ENCODE results near the gene GALNS.
A peak's percentile ranks its signal among the peaks of the same experiment; 100 is the strongest.

The GALNS gene

DNA sequence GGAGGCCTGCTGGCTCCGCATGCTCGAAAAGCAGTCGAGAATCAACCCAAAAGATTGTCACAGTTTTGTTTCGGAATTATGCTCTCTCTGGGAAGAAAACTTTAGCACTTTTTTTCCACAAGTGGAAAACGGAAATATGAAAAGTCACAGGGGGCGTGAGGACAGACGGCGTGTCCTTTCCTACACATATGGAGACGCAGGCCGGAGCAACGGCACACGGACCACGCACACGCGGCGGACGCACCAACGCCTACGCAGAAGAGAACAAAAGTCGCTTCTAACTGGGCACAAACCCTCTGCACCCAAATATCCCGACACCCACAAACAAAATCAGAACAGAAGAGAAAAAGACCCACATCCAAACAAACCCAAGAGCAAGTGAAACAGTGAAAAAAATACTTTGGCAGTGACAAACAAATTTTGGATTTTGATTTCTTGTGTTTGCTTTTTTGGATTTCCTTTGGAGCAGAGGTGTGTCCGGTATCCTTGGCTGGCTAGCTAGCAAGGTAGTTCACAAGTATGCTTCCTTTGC, 19.0 kb upstream of the GALNS start:
- no peak for DNase-seq (ENCODE audit: low spot score)

DNA sequence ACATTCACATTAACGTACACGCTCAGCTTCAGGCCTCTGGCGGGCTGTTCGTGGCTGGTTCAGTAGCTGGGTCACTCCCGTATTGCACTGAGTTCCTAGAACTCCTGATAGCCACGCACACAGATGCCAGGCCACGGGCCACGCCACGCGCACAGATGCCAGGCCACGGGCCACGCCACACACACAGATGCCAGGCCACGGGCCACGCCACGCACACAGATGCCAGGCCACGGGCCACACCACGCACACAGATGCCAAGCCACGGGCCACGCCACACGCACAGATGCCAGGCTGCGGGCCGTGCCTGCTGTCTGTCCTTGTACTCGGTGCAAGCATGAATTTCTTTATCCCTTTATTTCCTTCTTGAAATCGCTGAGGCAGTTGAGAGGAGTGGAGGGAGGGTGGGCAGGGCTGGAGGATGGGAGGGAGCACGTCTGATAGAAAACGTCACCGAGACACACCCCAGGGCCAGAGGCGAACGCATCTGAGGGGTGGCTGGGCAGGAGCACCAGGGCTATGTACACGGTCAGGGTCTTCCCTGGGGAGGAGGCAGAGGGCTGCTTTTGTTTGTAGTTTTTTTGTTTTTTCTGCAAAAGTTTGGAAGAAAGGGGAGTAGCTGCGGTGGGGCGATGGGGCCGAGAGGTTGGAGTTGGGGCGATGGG, 18.3 kb upstream of the GALNS start:
- no peak for DNase-seq (ENCODE audit: low spot score)

DNA sequence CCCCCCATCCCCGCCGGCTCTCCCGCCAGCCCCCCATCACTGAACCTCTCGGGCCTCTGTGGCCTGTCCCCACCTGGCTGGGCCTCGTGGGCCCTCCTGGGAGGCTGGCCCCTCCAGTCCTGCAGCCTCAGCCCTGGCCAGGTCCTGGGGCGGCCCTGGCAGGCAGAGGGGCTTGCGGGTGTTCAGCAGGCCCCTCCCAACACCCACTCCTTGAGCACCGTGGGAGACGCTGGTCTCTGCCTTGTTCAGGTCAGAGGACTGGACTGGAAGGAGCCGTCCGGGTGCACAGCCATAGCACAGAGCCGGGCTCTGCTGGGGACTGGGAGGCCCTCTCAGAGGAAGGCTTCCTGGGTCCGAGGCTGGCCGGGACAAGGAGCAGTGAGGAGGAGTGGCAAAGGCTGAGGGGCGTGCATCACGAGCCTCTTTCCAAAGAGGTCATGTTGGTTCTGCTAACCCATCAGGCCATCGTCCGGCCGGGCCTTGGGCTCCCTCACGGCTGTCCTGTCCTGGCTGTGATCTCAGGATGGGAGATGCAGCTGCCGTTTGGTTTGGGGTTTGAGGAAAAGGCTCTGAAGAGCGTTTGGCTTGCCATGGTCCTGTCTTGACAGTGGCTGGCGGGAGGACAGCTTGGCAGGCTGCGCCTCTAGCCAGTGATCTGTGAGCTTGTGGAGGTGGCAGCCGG, 16.0 kb upstream of the GALNS start:
- DNase-seq (ENCODE audit: low spot score) = no peak

DNA sequence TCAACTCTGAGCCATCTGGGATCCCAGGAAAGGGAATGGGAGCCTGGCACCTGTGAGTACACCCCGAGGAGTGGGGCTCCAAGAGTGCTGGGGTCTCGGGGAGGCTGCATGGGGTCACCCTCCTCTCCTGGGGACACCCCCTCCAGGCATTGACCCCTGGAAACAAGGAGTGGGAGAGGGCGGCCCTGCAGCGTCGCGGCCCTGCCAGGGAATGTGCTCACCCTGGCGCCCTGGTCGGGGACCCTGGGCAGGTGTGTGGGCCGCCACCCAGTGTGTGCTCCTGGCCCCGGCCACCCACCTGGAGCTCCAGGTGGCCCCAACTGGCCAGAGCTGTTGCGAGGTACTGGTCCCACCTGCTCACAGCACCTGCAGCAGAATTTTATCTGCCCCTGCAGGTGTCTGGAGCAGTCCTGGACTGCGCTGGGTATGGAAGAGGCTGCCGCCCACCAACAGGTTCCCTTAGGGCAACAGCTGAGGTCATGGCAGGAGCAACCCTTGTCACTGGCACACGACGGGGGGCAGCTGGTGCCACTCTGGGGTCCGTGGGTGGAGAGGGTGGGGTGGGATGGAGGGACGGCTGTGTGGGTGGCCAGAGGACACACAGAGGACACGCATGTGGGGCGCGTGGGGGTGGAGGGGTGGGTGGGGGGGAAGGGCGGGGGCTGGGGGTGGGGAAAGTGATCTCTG, 15.1 kb upstream of the GALNS start:
- no peak for DNase-seq (ENCODE audit: low spot score)

DNA sequence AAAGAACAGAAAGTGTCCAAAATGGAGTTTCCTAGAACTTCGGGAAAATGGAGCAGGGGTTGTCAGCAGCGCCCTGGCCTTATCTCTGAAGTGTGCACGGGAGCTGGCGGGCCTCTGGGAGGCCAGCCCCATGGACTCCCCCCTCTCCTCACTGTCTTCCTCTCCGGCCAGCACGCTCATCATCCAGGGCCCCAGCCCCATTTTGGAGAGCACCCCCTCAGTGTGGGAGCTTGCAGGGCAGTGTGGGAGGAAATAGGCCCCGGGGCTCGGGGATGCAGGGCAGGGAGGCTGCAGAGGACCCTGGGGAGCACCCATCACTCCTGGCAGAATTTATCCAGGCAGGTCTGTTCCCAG, 14.6 kb upstream of the GALNS start:
- no peak for DNase-seq (ENCODE audit: low spot score)

DNA sequence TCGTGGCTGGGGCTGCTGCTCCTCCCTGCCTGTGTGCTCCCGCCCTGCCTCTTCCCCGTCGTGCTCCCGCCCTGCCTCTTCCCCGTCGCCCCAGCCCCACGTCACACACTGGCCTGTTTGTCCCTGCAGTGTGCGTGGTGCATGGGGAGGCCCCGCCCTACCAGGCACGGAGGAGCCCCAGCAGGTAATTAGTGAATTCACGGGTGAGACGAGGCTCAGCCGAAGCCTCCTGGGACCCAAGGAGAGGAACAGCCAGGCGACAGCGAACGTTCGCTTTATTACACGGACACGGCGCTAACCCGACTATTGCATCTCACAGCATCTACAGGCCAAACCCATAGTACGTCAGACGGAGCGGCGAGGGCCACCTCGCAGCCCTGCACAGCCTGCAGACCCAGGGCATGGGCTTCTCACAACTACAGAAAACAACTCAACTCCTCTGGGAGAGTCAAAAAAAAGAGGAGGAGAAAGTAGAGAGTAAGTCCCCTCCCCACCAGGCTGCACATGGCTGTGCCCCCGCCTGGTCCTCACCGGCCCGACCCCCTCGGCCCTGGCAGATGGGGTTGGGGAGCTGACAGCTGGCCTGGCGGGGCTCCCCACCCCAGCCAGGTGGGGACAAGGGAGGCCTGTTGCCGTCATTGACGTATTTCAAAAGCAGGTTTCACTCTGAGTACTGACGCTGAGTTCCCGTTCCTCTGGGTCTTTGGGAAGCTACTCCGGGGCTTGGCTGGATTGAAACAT, 14.0 kb upstream of the GALNS start:
- no peak for DNase-seq (ENCODE audit: low spot score)

DNA sequence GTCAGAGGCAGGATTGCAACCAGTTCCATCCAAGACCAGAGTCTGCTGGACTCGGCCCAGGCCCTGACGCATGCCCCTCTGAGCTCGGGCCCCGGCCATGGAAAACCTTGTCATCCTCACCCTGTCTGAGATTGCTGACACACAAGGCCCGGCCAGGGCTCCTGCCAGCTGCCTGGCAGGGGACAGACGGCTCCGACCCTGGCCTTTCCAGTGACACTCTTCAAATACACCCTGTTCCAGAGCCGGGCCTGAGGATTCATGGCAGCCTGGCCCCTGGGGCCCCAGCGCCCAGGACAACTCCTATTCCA, 12.9 kb upstream of the GALNS start:
- no peak for DNase-seq (ENCODE audit: low spot score)

DNA sequence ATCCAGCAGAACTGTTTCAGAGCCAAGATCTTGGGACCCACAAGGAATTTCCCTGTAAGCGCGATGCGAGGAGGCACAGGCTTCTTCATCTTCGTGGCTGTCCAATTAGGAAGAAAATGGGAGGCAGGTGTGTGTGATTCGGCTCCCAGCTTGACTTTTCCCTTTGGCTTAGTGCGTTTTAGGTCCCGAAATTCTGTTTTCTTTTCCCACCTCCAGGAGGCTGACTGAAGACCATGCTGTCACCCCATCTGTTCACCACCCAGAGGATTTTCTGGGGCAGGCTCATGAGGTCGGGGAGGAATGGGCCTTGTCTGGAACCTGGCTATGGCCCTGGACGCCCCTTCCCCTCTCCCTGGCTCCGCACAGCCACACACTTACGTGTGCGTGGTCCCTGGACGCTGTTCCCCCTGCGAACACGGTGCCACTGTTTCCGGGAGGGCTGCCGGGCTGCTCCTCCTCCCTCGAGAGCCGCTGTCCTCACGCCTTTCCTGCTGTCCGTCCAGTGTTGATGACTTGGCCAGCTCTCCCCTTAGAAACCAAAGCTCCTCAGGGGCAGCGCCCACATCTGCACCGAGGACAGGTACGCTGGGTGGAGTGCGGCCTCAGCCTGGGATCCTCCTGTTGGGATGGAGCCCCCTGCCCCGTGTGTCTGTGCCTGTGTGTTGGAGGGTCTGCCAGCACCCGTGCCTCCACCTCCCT, 12.4 kb upstream of the GALNS start:
- no peak for DNase-seq (ENCODE audit: low spot score)

DNA sequence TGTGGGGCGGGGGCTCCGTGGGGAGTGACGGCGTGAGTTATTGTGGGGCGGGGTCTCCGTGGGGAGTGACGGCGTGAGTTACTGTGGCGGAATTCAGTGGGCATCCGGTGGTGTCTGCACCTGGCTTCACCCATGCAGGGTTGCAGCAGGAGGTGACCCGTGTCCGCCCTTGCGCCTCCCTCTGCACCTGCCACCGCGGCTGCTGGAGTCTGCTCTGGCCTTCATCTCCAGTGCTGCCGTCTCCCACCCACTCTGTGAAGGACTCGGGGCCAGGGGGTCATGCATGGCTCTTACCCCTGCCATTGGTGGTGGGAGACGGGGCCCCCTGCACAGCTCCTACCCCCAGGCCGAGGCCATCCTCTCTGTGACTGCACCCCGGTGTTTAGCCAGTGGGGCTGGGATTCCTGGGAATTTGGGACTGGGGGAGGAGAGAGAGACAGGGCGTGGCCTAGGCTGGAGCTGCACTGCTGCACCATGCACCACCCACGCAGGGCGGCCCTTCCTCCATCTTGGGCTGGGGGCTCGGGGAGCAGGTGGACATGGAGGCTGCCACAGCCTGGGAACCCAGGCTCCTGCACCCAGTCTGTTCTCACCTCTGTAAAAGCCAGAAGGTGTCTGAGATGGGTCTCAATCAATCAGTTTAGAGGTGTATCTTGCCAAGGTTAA, 11.0 kb upstream of the GALNS start:
- DNase-seq (ENCODE audit: low spot score) = no peak

DNA sequence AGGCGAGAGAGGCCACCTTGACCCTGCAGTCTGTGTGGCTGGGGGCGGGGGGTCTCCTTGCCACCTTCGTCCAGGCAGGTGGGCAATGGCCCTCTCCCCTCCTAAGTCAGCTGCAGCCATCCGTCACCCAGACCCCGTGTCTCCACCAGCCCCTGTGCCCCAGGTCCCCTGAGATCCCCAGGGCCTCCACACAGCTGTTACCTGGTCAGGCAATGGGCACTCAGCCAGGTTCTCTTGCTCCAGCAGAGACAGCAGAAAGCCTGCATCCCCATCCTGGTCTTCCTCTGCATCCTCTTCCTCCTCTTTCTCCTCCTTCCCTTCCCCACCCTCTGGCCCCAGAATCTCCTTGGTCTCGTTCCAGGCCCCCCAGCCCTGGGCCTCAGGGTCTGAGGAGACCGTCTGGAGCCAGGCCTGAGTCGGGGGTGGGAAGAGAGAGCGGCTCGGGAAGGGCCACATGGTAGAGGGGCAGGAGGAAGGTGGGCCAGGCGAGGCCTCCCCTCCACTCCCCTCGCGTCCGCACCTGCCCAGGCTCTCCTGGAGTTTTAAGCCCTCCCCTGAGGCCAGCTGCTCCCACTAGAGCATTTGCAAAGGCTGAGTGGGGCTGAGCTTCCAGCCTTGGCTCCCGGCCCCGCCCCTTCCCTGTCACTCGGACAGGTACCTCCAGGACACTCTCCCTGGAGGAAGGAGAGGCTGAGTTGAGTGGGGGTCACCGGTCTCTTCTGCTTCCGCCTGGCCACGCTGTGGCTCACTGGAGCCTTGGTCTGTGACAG, 9.6 kb upstream of the GALNS start, which contains the start of gene PABPN1L:
Gene PABPN1L (minus strand): TSS at position 510 of the 770 bp plus-strand sequence. CDS start 54 bp downstream, at position 456.
- no peak for DNase-seq (ENCODE audit: low spot score)

DNA sequence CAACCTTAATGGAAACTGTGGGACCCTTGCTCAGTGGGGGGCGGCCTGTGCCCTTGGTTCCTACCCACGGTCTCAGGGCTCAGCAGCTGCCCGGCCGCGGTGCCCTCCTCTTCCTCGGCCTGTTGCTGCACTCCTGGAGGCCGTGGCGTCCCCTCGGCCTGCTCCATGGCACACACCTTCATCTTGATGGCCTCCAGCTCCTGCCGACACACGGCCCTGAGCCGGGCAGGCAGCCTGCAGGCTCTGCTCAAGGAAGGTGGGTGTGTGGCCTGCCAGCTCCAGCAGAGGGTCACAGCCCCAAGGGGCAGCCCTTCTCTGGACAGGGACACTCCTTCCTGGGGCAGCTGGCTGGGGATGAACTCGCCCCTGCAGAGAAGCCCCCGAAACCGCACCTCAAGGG, 9.0 kb upstream of the GALNS start:
- DNase-seq (ENCODE audit: low spot score) = no peak

DNA sequence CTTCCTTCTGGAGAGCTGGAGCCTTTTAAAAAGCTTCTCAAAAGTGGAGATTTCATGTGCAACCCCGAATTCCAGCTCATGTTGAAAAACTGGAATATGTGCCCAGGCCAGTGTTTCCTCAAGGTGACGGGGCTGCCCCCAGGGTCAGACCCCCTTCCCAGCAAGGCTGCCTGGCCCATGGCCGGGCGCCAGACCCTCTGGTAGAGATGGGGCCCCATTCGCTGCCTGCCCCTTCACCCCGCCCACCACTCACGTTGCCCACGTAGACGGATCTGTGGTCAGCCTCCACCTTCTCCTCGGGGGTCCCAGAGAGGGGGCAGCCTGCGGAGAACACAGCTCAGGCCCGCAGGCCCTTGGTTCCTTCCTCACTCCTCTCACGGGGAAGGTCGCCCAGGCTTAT, 8.6 kb upstream of the GALNS start:
- no peak for DNase-seq (ENCODE audit: low spot score)

DNA sequence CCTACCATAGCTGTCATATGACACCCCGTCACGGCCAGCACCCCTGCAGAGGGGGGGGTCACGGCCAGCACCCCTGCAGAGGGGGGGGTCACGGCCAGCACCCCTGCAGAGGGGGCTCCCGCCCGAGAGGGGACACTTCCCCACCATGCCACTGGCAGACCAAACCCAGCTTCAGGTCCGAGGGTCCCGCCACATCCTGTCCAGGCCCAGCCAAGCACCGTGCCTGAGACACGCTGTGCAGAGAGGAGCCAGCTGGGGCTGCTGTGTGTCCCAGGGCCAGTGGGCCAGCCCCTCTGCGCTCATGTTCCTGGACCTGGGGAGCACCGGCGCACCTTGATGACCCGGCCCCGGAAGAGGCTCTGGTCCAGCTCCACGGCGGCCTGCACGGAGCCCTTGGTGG, 7.8 kb upstream of the GALNS start:
- DNase-seq (ENCODE audit: low spot score) = no peak

DNA sequence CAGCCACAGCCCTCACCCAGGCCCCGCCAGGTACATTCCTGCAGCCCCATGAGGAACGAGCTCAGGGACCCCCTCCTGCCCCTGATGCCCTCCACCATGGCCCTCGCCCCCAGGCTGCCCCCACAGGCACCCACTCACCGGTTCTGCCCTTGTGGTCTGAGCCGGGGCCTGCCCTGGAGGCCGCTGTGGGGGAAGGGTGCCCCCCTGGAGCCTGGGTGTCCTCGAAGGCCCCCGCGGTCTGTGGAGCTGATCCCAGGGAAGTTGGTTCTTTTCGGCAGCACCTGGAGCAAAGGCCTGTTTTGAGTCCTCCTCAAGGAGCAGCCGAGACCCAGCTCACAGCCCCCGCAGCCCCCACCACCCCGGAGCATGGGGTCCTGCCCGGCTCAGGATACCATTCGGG, 7.4 kb upstream of the GALNS start:
- DNase-seq (ENCODE audit: low spot score) = no peak

DNA sequence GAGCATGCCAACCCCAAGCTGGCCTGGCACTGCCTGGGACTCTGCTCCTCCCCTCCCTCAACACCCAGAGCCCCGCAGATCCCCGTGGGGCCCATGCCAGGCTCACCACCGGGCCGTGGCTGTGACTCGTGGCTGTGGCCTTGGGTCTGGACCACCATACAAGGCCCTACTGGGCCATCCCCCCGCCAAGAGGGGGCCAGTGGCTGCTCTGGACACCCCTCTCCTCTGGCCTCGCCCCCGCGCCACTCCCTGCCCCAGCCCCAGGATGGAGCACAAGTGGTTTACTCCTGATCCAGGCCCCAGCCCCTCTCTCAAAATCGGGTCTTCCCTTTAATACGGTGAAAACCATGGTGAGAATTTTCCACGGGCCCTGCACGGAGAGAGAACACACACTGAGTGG, 6.7 kb upstream of the GALNS start:
- no peak for DNase-seq (ENCODE audit: low spot score)

DNA sequence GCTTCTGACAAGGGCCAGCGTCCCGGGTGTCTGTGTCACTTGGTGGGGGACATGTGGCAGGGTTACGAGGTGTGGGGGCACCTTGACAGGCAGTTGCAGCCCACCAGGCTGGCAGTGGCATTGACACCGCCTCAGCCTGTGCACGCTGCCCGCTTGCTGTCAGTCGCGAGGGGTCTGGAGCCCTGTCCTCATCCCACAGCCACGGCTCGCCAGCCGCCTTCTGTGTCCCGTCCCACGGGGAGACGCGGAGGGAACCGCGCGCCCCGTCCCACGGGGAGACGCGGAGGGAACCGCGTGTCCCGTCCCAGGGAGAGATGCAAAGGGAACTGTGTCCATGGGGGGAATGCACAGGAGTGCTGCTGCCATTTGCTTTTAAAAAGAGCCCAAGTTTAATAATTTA, 6.2 kb upstream of the GALNS start:
- no peak for DNase-seq (ENCODE audit: low spot score)

DNA sequence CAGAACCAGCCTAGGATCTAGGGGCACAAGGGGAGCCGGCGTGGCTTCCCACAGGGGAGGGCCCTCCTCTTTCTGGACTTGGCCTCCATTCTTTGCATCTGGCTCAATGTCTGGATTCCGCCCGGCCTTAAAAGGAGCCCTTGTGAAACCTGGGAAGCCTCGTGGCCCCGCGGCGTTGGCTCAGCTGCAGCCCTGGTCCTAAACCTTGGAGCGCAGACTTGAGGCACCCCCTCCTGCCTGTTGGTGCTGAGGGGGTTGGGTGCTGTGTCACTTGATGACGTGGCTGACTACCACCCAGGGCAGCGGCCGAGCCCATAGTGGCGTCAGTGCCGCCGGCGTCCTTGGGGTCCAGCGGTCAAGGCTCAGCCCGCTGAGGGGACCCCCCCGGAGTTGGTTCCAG, 4.6 kb upstream of the GALNS start:
- no peak for DNase-seq (ENCODE audit: low spot score)

DNA sequence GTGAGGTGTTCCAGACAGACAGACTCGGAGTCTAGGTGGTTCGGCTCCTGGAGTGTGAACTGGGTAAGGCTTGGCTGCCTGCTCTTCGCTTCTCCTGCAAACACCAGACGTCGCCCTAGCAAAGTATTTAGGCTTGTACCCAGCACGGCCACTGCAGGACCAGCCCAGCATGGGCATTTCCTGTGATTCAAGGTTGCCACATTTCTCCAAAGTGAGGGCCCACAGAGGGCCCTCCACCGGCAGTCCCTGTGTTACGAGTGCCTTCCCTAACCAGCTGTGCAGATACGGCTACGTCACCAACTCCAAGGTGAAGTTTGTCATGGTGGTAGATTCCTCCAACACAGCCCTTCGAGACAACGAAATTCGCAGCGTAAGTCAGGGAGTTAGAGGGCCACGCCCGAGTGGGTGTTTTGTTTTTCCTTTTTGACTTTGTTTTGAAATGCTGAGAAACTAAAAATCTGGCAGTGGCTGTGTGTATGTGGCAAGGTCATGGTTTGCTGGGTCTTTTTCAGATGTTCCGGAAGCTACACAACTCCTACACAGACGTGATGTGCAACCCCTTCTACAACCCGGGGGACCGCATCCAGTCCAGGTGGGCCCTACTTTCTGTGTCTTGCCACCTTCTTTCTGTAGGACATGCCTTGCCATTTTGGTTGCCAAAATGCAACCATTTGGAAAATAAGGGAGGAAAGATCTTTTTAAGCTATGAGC, 2.8 kb upstream of the GALNS start:
- no peak for DNase-seq (ENCODE audit: low spot score)

DNA sequence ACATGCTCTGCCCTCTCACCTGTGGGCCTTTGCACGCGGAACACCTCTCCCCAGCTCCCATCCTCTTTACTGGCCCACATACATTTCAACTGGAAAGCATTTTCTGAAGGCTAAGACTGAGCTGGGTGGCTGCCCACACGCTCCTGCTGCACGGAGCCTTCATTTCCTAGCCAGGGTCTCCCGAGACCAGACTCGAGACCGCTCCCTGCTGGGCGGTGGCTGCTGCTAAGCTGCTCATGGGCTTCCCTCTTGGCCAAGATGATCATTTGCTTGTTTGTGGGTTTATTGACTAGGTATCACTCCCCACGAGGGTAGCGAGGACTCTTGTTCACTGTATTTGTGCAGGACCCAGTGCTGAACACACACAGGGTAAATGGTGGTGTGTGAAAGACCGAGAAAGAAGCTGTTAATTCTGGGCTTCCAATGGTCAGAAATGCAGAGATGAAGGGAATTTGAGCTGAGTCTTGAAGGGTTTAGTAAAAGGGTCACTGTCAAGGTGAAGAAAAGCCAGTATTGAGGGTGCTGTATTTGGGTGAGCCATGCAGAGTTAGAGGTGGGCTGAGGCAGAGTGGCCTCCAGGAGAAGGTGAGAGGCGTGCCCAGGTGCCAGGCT, 1.1 kb upstream of the GALNS start:
- DNase-seq (ENCODE audit: low spot score) = peak; percentile 99

Measured in HuH-7 (cell line).